ENCODE results near the gene TATDN3.

DNA sequence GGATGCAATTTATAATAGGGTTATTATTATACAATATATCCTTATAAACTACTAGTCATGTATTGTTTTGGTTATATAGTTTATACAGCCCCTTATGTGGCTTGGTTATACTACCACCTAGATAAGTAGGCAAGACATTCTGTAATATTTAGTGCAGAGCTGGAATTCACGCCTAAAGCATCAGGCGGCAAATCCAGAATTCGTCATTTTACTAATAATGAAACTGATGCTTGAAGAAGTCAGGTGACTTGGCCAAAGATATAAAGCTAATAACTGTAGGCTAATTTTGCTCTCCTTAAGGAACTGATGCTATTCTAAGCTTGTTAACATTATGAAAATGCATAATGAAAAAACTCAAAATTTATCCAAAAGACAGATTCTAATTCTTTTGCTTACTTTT lies 10.9 kb upstream of the TATDN3 start:
- TF ChIP-seq POLR2A (IDR thresholded peaks at IDR 0.05; ENCODE audit: control extremely low read depth in 1 of 2, low read depth in 2 of 2, low read length in 2 of 2) (no peak), EZH2 (IDR thresholded peaks at IDR 0.05; ENCODE audit: low read depth, low read length, severe bottlenecking) (no peak), SAP30 (IDR thresholded peaks at IDR 0.05; ENCODE audit: insufficient read depth, insufficient replicate concordance, low read length) (no peak), MAFK (IDR thresholded peaks at IDR 0.05; ENCODE audit: low read depth, low read length) (no peak), CEBPB (IDR thresholded peaks at IDR 0.05; ENCODE audit: low read depth, low read length) (no peak), CREB1 (IDR thresholded peaks at IDR 0.05) (no peak), JUN (IDR thresholded peaks at IDR 0.05; ENCODE audit: low read depth, low read length) (no peak), HDAC2 (IDR thresholded peaks at IDR 0.05; ENCODE audit: borderline replicate concordance in 1 of 2, low read depth in 2 of 2, low read length in 2 of 2) (no peak), RAD21 (IDR thresholded peaks at IDR 0.05 in 1 of 2, conservative IDR thresholded peaks at IDR 0.05 in 1 of 2; ENCODE audit: low read depth in 2 of 2, low read length in 2 of 2) (no peak), RXRA (IDR thresholded peaks at IDR 0.05; ENCODE audit: insufficient read depth, low read depth, low read length) (no peak), SP1 (IDR thresholded peaks at IDR 0.05; ENCODE audit: low read depth, low read length) (no peak)
- TF ChIP-seq, protein P1, sequence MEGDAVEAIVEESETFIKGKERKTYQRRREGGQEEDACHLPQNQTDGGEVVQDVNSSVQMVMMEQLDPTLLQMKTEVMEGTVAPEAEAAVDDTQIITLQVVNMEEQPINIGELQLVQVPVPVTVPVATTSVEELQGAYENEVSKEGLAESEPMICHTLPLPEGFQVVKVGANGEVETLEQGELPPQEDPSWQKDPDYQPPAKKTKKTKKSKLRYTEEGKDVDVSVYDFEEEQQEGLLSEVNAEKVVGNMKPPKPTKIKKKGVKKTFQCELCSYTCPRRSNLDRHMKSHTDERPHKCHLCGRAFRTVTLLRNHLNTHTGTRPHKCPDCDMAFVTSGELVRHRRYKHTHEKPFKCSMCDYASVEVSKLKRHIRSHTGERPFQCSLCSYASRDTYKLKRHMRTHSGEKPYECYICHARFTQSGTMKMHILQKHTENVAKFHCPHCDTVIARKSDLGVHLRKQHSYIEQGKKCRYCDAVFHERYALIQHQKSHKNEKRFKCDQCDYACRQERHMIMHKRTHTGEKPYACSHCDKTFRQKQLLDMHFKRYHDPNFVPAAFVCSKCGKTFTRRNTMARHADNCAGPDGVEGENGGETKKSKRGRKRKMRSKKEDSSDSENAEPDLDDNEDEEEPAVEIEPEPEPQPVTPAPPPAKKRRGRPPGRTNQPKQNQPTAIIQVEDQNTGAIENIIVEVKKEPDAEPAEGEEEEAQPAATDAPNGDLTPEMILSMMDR (IDR thresholded peaks at IDR 0.05; ENCODE audit: control extremely low read depth in 1 of 3, insufficient read depth in 1 of 3, low read depth in 1 of 3, low read length in 3 of 3): no peak
- TF ChIP-seq, protein P2, sequence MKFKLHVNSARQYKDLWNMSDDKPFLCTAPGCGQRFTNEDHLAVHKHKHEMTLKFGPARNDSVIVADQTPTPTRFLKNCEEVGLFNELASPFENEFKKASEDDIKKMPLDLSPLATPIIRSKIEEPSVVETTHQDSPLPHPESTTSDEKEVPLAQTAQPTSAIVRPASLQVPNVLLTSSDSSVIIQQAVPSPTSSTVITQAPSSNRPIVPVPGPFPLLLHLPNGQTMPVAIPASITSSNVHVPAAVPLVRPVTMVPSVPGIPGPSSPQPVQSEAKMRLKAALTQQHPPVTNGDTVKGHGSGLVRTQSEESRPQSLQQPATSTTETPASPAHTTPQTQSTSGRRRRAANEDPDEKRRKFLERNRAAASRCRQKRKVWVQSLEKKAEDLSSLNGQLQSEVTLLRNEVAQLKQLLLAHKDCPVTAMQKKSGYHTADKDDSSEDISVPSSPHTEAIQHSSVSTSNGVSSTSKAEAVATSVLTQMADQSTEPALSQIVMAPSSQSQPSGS (IDR thresholded peaks at IDR 0.05; ENCODE audit: low read length): no peak
- TF ChIP-seq, protein P3, sequence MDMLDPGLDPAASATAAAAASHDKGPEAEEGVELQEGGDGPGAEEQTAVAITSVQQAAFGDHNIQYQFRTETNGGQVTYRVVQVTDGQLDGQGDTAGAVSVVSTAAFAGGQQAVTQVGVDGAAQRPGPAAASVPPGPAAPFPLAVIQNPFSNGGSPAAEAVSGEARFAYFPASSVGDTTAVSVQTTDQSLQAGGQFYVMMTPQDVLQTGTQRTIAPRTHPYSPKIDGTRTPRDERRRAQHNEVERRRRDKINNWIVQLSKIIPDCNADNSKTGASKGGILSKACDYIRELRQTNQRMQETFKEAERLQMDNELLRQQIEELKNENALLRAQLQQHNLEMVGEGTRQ (IDR thresholded peaks at IDR 0.05; ENCODE audit: low read length): no peak
